CD4-positive, CD25-positive, alpha-beta regulatory T cell (primary cell): ENCODE data around the gene LMX1B. TPM values are rescaled to one million over a fixed set of nuclear protein-coding genes. Genes with fewer than 3 reads are reported as not detected.

Experiments used
- ATAC-seq, 2 donors: fragments of 150-1000 bp; cut with Tn5 transposase; one replicate each; pipeline ENCODE4 v1.10.0; 2021; ENCODE audit warnings: low read depth in 2 of 2, moderate number of reproducible peaks in 2 of 2, moderate library complexity in 1 of 2
- DNase-seq, 3 donors: peaks; one replicate each; pipeline versions ENCODE4 v3.0.0 to v3.0.0-alpha.2; 2012 to 2022; ENCODE audit warnings: mixed read lengths in 1 of 3
- H3K27ac ChIP-seq: one replicate; pipeline ENCODE4 v1.7.0; 2013; ENCODE audit warnings: mild to moderate bottlenecking, low read length; ENCODE audit not compliant: insufficient read depth, poor library complexity, severe bottlenecking
- H3K27me3 ChIP-seq: one replicate; pipeline ENCODE4 v1.7.0; 2013; ENCODE audit warnings: low read length; ENCODE audit not compliant: control insufficient read depth, insufficient read depth
- H3K36me3 ChIP-seq: one replicate; pipeline ENCODE4 v1.7.0; 2013; ENCODE audit warnings: mild to moderate bottlenecking, low read length, moderate library complexity; ENCODE audit not compliant: control insufficient read depth, insufficient read depth
- H3K4me1 ChIP-seq: 2 replicates; pipeline ENCODE4 v1.7.0; 2013; ENCODE audit warnings: mild to moderate bottlenecking, low read length; ENCODE audit not compliant: insufficient read depth, control insufficient read depth, poor library complexity, severe bottlenecking
- H3K4me3 ChIP-seq: one replicate; pipeline ENCODE4 v1.7.0; 2013; ENCODE audit warnings: low read depth, mild to moderate bottlenecking, low read length, moderate library complexity
- H3K9me3 ChIP-seq, 2 experiments: 1 replicate in 1 of 2; 2 replicates in 1 of 2; pipeline ENCODE4 v1.7.0; 2013; ENCODE audit warnings: low read length in 2 of 2, mild to moderate bottlenecking in 1 of 2, moderate library complexity in 1 of 2; ENCODE audit not compliant: control insufficient read depth in 2 of 2
- H3K27ac Mint-ChIP-seq, 3 donors: one replicate each; pipeline ENCODE4 v1.8.0; 2020 to 2022; ENCODE audit warnings: mild to moderate bottlenecking in 3 of 3, mixed read lengths in 3 of 3, moderate library complexity in 2 of 3
- H3K27me3 Mint-ChIP-seq: one replicate; pipeline ENCODE4 v1.8.0; 2022; ENCODE audit warnings: mild to moderate bottlenecking, mixed read lengths
- H3K36me3 Mint-ChIP-seq: one replicate; pipeline ENCODE4 v1.8.0; 2020; ENCODE audit warnings: mixed read lengths
- H3K4me1 Mint-ChIP-seq, 4 donors: one replicate each; pipeline ENCODE4 v1.8.0; 2020 to 2022; ENCODE audit warnings: mixed read lengths in 4 of 4, mild to moderate bottlenecking in 1 of 4
- H3K4me3 Mint-ChIP-seq, 4 donors: one replicate each; pipeline ENCODE4 v1.8.0; 2020 to 2022; ENCODE audit warnings: mild to moderate bottlenecking in 4 of 4, mixed read lengths in 4 of 4, moderate library complexity in 3 of 4
- H3K9me3 Mint-ChIP-seq, 7 donors: one replicate each; pipeline ENCODE4 v1.8.0; 2020 to 2022; ENCODE audit warnings: mixed read lengths in 7 of 7, mild to moderate bottlenecking in 3 of 7, moderate library complexity in 2 of 7
- polyA plus RNA-seq, 4 donors: library from polyadenylated mRNA; unstranded; fragments of 300-500 nt; fragmentation: Illumina TruSeq; gene quantifications; one replicate each; pipeline ENCODE4 v1.2.3, GENCODE V29; 2021
- total RNA-seq: library from RNA; stranded (reverse); gene quantifications from one replicate; pipeline ENCODE4 v1.2.3, GENCODE V29; 2022

The LMX1B gene
- total and polyA plus RNA-seq, 5 donors from 2014 or later: not detected

DNA sequence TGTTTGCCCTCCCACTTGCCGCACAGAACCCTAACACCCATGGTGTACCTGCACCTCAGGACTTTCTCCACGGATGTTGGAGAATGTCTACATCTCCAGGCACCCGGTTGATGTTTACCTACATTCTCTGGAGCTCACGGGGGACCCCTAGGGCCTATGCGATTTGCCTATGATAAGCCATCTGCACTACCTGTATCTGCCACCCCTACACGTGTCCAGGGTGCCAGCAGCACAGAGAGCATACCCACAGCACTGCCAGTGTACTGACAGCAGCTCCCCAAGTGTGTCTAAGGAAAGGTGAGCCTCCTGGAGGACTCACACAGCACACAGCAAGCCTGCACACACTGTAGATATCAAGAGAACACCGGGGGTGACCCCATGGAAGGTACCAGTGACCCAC, 31.3 kb upstream of the LMX1B start:
- Mint-ChIP-seq H3K9me3 (no peaks in the 10 kb centered on the region), H3K27me3 (peaks cover 47% of the 10 kb centered on the region), H3K4me3 (no peak overlapping the region), H3K27ac (no peak overlapping the region), H3K4me1 (peaks cover 0 to 2% (median 0%) of the 10 kb centered on the region in 4 donors), H3K36me3 (no peaks in the 10 kb centered on the region)
- ATAC-seq (no peak), DNase-seq (no peak)
- Histone ChIP-seq H3K27me3 (peaks cover 4% of the 10 kb centered on the region), H3K9me3 (no peaks in the 10 kb centered on the region), H3K27ac (no peak overlapping the region), H3K4me1 (no peaks in the 10 kb centered on the region), H3K36me3 (no peaks in the 10 kb centered on the region), H3K4me3 (no peak overlapping the region)

GRCh38 chr9:126583144-126583760, 30.5 kb upstream of the LMX1B start:
- no peaks in the 10 kb centered on the region for H3K36me3 Mint-ChIP-seq
- Histone ChIP-seq H3K9me3 (no peaks in the 10 kb centered on the region), H3K36me3 (no peaks in the 10 kb centered on the region), H3K27me3 (peaks cover 4% of the 10 kb centered on the region), H3K4me3 (no peak overlapping the region), H3K27ac (no peak overlapping the region), H3K4me1 (no peaks in the 10 kb centered on the region)
- peaks cover 50% of the 10 kb centered on the region for H3K27me3 Mint-ChIP-seq
- peak overlapping the region in 1 of 4 donors; percentile 85 for H3K4me3 Mint-ChIP-seq
- no peak overlapping the region for H3K27ac Mint-ChIP-seq
- peaks cover 0 to 2% (median 0%) of the 10 kb centered on the region in 4 donors for H3K4me1 Mint-ChIP-seq
- DNase-seq (no peak), ATAC-seq (no peak)
- peaks cover 0 to under 1% (median 0%) of the 10 kb centered on the region in 7 donors for H3K9me3 Mint-ChIP-seq

- no peak for DNase-seq
- Histone ChIP-seq H3K36me3 (no peaks in the 10 kb centered on the region), H3K27ac (no peak overlapping the region), H3K9me3 (no peaks in the 10 kb centered on the region), H3K4me3 (no peak overlapping the region), H3K4me1 (no peaks in the 10 kb centered on the region), H3K27me3 (peaks cover 4% of the 10 kb centered on the region)
- H3K4me1 Mint-ChIP-seq: peaks cover 0 to 2% (median 0%) of the 10 kb centered on the region in 4 donors
- no peak for ATAC-seq
- peaks cover 0 to 2% (median 0%) of the 10 kb centered on the region in 7 donors for H3K9me3 Mint-ChIP-seq
- H3K4me3 Mint-ChIP-seq: no peak overlapping the region
- peak overlapping the region in 1 of 3 donors; percentile 27 for H3K27ac Mint-ChIP-seq
- H3K27me3 Mint-ChIP-seq: peaks cover 38% of the 10 kb centered on the region
- H3K36me3 Mint-ChIP-seq: no peaks in the 10 kb centered on the region
Measured at GRCh38 chr9:126584611-126585010, 29.1 kb upstream of the LMX1B start.

DNA sequence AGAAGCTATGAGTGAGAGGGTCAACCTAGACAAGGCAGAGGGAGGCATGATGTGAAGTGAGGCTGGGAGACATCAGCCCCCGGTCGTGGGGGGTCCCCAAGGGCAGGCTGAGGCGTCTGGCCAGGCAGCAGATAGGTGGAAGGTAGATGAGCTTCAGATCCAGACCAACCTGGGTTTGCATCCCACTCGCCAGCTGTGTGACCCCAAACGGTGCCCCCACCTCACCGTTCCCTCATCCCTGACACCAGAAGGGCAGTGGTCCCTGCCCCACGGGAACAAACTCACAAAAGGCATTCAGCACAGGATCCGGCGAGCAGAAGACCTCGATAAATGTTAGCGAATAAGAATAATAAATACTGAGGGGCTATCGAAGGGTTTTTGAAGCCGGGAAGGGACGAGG, 27.5 kb upstream of the LMX1B start:
- Mint-ChIP-seq H3K27ac (no peak overlapping the region), H3K9me3 (peaks cover 0 to 2% (median 0%) of the 10 kb centered on the region in 7 donors), H3K27me3 (peaks cover 49% of the 10 kb centered on the region), H3K36me3 (no peaks in the 10 kb centered on the region), H3K4me3 (no peak overlapping the region), H3K4me1 (peaks cover 0 to 2% (median 0%) of the 10 kb centered on the region in 4 donors)
- peaks cover 6% of the 10 kb centered on the region for H3K27me3 ChIP-seq
- H3K27ac ChIP-seq: no peak overlapping the region
- H3K36me3 ChIP-seq: no peaks in the 10 kb centered on the region
- H3K4me1 ChIP-seq: no peaks in the 10 kb centered on the region
- no peaks in the 10 kb centered on the region for H3K9me3 ChIP-seq
- DNase-seq (no peak), ATAC-seq (no peak)
- no peak overlapping the region for H3K4me3 ChIP-seq

GRCh38 chr9:126587187-126588185, 26.2 kb upstream of the LMX1B start:
- peaks cover 44% of the 10 kb centered on the region for H3K27me3 Mint-ChIP-seq

DNA sequence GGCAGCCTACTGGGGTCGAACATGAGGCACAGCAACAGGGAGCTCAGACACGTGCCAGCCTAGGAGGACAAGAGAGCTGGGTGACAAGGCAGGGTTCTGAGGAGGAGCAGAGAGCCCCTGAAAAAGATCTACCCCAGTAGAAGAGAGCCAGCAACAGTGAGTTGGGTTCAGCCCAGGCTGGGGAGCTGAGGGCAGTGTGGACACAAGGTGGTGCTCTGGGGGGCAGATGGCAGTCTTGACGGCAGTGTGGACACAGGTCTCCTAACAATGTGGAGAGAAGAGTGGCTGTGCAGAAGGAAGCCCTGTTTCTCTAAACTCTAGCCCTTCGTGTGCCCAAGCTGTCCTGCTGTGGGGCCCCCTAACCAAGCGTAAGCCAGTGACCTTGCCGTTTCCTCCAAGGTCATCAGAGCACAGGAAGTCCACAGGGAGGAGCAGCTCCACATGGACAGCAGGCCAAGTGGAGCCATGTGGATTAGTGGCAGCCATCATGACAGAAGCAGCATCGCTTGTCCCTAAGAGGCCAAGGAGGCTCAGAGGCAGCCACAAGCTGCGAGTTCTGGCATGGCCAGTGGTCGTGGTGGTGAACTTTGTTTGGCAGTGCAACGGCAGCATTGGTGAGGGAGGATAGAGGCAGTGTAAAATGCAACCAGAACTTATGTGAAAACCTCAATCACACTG, 25.1 kb upstream of the LMX1B start:
- ATAC-seq (no peak), DNase-seq (no peak)
- Histone ChIP-seq H3K9me3 (no peaks in the 10 kb centered on the region), H3K27me3 (peaks cover 6% of the 10 kb centered on the region), H3K27ac (no peak overlapping the region), H3K4me1 (no peaks in the 10 kb centered on the region), H3K4me3 (no peak overlapping the region), H3K36me3 (no peaks in the 10 kb centered on the region)
- Mint-ChIP-seq H3K4me1 (no peaks in the 10 kb centered on the region), H3K9me3 (peaks cover 0 to 2% (median 0%) of the 10 kb centered on the region in 7 donors), H3K4me3 (no peak overlapping the region), H3K27me3 (peaks cover 40% of the 10 kb centered on the region), H3K27ac (no peak overlapping the region), H3K36me3 (no peaks in the 10 kb centered on the region)

More at GRCh38 chr9:126587187-126588185, 26.2 kb upstream of the LMX1B start:
- Histone ChIP-seq H3K4me3 (no peak overlapping the region), H3K27me3 (peaks cover 4% of the 10 kb centered on the region), H3K4me1 (no peaks in the 10 kb centered on the region), H3K9me3 (no peaks in the 10 kb centered on the region), H3K36me3 (no peaks in the 10 kb centered on the region), H3K27ac (no peak overlapping the region)
- Mint-ChIP-seq H3K4me3 (no peak overlapping the region), H3K27ac (no peak overlapping the region), H3K36me3 (no peaks in the 10 kb centered on the region), H3K9me3 (peaks cover 0 to 2% (median 0%) of the 10 kb centered on the region in 7 donors), H3K4me1 (no peaks in the 10 kb centered on the region)
- no peak for DNase-seq
- ATAC-seq: no peak

DNA sequence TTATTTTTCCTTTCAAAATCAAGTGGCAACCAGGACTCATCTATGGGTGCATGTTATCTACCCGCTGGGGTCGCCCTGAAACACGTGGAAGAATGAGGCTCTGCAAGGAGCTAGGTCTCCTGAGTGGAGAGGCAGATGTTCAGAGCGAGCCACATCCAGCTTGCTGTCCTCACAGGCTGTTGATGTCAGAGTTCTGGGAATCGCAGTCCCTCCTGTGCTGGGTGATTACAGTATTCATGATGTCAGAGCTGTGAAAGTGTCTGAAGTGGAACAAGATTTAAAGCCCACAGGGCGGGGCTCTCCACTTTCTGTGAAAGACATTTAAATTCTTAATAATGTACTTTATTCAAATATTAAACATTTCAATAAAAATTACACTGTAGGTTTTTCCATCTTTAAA, 24.4 kb upstream of the LMX1B start:
- H3K36me3 Mint-ChIP-seq: no peaks in the 10 kb centered on the region
- ATAC-seq (no peak), DNase-seq (no peak)
- no peaks in the 10 kb centered on the region for H3K4me1 Mint-ChIP-seq
- H3K4me3 Mint-ChIP-seq: no peak overlapping the region
- Histone ChIP-seq H3K36me3 (no peaks in the 10 kb centered on the region), H3K27me3 (peaks cover 6% of the 10 kb centered on the region), H3K9me3 (no peaks in the 10 kb centered on the region), H3K4me1 (no peaks in the 10 kb centered on the region), H3K4me3 (no peak overlapping the region), H3K27ac (no peak overlapping the region)
- no peak overlapping the region for H3K27ac Mint-ChIP-seq
- H3K9me3 Mint-ChIP-seq: peaks cover 0 to 2% (median 0%) of the 10 kb centered on the region in 7 donors
- H3K27me3 Mint-ChIP-seq: peaks cover 41% of the 10 kb centered on the region
